Measurements from ENCODE around the gene EML6.

The EML6 gene

DNA sequence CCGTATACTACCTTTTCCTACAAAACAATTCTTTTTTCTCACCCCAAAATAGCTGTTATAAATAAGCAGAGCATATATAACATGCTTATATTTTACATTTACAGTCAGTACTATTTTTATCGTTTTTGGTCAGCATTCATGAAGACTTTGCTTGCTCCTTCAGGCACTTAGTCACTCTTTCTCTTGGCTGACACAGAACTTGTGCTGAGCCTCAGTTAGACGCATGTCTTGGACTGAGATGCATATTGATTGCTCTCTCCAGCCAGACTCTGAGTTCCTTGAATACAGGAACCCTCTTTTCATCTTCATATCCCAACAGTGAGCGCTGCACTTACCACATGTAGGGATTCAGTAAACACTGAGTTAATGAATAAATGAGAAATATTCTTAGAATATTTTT lies 168.4 kb downstream of the EML6 start:
- no peak for DNase-seq

DNA sequence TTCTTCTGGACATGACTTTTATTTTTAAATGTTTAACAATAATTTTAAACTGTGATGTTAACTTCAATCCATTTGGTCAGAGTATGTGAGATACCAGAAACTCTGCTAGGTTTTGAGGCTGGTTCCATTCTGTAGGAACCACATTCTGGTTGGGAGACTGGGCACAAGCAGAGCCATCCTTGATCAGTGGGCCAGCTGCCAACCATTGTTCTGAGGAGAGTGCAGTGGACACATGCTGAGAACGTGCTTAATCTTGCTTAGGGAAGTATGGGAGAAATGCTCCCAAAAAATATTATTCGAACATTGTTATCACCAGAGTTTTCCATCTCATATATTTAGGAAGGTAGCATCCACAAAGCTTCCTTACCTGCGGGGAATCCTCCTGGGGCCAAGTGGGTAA lies 171.0 kb downstream of the EML6 start:
- no peak for DNase-seq

DNA sequence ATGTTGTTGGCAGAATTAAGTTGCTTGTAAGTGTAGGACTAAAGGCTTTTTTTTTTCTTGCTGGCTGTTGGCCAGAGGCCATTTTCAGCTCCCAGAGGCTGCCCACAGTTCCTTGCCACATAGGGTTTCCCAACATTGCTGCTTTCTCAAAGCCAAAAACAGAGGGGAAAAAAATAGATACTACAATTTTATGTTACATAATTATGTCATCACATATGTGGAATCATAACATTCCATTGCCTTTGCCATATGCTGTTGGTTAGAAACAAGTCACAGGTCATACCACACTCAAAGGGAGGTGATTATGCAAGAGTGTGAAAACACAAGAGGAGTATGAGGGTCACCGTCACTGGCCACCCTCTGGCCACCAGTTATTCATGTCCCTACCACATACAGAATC lies 172.3 kb downstream of the EML6 start:
- DNase-seq, result no peak

DNA sequence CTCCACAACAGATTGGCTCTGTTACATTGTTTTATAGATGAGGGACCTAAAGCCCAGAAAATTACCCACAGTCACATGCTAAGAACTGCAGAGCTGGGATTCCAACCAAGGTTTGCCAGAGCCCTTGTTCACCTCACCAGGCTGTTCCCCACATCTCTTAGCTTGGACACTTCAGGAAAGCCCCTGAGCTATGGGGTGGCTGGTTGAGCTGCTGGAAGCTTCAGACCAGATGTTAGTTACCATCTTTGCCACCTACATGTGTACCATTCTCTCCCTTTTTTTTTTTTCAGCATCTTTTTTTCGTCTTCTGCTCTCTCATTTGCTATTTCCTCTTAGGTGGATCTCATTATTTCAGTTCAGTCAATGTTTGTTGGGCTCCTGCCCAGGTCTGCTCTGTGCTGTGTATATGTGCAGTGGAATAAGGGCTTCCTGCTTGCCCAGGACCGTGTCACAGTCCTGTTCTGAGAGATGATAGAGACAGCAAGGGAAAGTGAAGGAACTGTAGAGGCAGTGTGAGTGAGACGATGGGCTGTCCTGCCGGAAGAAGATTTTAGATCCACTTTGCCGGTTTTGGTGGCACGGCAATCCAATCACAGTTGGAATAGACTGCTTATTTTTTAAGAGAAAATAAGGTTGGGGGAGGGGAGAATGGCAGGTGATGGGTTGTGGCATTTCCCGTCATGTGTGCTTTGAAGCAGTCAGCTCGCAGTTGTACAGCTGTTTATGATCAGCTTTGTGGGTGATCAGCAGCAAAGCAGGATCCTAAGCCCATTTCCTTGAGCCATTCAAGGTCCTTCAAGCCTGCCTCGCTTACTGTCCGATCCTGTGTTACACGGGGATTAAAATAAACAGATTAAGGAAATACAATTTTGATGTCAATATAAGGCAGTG lies 174.2 kb downstream of the EML6 start:
- DNase-seq, result no peak

DNA sequence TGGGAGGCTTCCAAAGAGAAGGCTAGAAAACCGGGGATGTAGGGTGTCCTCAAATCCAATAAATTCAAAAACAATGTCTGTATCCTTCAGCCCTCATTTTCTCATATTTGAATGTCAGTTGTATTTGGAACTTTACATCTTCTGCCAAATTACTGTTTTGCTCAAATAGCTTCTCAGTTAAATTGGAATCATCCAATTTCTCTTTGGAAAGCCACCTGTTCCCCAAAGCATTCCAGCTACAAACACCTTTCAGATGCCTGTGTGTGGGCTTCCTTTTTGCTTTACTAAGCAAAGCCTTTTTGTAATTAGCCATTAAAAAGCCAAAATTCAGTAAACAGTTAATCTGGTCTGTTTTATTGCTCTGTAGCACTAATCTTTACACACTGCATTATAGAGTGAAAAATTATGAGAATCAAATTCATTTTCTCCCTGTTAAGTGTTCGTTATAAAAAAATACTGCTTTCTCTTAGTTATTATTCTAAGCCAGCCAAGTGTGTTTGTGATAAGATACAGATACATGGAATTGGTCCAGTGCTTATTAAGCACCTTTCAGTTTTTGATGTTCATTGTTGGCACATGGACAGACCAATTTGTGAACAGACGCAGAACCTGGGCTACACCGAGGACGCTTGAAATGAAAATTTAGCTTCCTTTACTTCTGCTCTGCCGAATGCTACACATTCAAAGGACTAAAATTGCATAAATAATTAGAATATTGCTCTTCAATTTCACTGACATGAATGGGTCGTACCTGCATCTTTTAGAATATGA lies 175.2 kb downstream of the EML6 start:
- no peak for DNase-seq

DNA sequence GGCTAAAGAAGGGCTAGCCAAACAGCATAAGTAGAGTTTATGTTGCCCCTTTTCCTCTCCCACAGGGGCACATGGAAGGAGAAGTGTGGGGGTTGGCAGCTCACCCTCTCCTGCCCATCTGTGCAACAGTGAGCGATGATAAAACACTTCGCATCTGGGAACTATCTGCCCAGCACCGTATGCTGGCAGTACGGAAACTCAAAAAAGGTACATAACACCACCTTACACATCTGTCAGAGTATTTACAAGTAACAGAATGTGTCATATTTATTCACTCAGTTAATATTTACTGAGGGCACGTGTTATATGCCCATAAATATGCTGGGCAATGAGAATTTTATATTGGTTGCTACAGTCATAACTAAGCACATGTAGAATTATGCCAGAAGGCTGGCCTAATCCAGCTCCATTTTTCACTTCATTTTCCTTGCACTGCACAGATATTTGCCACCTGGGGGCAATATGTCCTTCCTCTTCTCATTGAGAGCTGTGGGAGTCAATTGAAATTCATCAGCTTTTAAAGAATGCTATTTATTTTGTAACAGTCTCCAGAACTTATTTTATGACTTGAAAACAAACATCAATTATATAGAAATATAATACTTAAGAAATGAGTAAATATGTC lies 176.2 kb downstream of the EML6 start:
- DNase-seq, result peak; percentile 41

DNA sequence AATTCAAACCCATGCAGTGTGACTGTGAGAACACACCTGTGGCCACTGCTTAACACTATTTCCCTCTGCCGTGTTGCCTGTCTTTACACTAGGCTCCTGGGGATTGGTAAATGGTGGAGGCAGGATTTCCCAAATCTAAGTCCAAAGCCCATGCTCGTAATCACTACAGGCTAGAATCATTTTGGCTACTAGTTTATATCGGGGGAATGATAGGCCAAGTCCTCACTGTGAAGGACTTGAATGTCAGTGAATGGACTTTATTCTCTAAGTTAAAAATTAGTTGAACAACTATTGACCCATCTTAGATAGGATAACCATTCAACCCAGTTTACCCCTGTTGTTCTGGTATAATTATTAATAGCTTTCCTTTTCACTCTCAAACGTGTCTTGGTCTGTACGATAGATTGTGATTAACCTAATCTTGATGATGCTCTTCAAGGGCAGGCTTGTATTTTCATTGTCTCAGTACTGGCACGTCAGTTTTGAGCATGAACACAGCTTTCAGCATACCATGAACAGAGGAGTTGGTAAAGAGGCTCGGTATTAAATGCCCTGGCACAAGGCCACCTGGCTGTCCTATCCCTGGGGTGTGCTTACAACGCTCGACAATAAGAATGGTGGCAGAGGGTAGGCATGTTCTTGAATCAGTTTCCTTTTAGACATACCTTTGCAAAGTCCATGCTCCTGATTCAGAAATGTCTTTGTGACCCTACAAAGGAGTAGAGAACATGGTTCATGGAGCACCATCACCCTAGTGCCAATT lies 177.9 kb downstream of the EML6 start:
- DNase-seq, result no peak

DNA sequence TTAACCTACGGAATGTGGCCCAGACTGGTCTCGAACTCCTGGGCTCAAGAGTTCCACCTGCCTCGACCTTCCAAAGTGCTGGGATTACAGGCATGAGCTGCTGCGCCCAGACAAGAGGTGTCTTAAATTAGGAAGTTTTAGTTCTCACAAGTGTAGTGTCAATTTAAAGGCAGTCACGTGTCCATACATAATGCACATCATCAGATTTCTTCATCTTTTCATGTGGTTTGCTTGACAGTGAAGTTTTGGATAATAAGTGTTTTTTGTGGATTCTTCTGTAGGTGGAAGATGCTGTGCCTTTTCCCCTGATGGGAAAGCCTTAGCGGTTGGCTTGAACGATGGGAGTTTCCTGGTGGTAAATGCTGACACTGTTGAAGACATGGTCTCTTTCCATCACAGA lies 179.3 kb downstream of the EML6 start:
- no peak for DNase-seq

DNA sequence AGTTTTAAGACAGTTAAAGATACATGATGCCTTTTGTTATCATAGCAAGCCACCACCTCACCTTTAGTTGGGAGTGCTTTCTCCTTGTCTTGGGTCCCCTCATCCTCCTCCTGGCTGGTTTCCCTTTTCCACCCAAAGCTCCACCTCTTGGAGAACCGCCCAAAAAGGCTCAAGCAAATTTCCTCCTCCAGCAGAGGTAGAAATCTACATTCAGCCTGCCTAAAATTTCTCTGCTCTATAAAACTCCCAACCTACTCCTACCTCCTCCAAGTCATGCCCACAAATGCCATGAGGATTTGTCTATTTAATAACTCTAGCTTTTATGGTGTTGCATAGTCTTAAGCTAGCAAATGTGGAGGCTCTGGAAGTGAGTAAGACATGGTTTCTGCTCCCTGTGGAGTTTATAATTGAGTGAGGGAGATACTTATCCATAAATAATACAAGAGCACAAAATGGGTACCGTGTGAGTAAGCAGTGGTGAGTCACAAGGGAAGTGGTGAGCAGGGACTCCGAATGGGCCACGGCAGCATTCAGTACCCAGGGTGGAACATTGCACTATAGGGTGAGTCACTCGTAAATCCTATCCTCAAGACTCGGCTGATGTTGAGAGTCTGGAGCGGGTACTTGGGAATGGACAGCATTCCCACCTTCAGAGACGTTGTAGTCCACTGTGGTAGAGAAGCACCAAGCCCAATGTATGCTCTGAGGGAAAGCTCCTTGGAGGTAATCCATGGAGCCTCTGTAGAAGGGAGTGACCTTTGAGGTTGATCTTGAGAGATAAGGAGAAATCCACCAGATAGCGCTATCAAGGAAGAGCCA lies 180.5 kb downstream of the EML6 start:
- peak; percentile 93 for DNase-seq

DNA sequence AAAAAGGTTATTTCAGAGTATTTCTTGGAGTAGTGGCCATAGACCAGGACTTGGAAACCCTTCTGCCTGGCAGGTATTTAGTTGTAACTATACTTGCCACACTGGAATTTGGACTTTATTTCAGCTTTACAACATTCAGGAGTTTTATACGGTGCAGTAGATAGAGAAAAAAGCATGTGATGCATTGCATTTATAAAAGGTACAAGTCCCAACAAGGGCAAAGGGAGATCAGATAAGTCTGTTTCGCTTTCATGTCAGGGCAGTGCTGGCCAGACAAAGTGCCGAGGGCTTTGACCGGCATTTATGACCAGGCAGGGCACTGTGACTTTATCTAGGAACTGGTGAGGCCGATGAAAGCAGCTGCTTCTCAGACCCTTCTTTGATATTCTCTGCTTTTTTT lies 181.4 kb downstream of the EML6 start:
- DNase-seq, result no peak

DNA sequence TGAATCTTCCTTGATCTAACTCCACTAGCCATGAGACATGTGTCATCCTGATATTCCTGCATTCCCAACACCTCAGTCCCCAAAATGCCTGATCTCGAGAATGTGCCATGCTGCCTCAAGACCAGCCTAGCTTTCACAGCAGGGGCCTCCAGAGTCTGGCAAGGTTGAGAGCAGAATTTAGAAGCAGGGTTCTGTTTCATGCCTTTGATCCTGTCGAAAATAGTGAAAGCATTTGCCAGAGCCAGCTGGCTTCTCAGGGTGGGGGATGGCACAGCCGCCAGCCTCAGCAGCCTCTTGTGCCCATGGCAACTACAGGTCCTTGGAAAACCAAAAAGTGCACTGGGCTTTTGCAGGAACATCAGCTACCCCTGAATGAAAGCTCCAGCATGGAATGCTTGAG lies 183.3 kb downstream of the EML6 start:
- DNase-seq, result no peak

DNA sequence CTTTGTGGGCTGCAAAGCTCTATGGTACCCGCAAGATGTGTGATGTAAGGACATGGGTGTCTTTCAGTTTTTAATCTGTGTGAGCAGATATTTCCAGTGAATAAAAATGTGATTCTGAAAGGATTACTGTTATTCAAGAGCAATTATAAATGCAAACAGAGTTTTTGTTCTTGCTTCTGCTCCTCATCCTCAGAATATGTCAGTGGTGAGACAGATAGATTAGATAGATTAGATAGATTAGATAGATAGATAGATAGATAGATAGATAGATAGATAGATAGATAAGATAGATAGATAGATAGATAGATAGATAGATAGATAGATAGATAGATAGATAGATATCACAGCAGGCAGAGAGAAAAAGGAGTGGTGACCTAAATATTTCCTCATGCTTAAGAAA lies 184.2 kb downstream of the EML6 start:
- no peak for DNase-seq

DNA sequence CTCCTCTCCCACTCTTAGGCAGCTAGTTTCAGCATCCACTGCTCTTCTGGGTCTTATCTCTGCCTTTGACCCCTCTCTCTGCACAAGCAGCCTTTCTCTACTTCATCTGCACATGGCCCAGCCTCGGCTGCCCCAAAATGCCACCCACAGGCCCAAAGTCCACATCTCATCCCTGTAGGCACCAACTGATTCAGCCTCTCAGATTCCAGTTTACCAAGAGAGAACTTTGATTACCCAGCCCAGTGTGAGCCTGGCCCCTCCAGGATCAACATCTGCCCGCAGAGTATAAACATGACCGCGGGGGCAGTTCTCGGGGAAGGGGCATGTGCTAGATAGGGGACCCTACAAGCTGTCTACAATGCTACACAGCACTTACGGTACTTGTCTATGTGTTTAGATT lies 185.1 kb downstream of the EML6 start:
- no peak for DNase-seq

DNA sequence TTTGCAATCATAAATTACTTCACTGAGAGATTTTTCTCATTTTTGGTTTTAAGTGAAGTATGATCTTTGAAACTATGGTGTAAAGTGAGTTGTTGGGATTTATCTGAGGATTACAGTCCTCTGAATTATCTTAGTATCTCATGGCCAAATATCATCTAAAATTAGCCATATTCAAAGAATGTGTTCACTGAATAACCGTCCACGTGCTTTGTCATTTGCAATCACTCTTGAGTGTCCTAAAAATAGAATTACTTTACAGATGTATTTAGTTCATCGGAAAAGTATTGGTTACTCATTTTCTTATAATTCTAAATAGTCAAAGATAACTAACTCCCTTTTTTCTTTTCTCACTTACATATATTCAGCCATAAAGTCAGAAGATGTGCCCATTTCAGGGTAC lies 185.5 kb downstream of the EML6 start:
- no peak for DNase-seq

DNA sequence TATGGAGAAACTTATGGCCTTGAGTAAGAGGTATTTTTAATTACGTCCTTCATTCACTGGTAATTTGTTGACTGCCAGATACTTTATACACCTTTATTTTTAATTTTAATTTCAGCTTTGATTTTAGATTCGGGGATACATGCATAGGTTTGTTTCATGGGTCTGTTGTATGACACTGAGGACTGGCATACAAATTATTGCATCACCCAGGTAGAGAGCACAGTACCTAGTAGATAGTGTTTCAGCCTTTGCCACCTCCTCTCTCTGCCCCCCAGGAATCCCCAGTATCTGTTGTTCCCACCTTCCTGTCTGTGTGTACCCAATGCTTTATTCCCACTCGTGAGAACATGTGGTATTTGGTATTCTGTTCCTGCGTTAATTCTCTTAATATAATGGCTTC lies 188.8 kb downstream of the EML6 start:
- DNase-seq, result no peak

DNA sequence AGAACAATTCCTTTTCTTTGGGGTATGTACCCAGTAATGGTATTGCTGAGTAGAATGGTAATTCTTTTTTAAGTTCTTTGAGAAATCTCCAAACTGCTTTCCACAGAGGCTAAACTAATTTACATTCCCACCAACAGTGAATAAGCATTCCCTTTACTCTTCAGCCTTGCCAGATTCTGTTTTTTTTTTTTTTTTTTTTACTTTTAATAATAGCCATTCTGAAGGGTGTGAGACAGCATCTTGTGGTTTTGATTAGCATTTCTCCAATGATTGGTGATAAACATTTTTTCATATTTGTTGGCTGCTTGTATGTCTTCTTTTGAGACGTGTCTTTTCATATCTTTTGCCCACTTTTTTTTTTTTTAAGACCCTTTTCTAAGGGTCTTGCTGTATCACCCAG lies 189.4 kb downstream of the EML6 start:
- DNase-seq, result no peak

DNA sequence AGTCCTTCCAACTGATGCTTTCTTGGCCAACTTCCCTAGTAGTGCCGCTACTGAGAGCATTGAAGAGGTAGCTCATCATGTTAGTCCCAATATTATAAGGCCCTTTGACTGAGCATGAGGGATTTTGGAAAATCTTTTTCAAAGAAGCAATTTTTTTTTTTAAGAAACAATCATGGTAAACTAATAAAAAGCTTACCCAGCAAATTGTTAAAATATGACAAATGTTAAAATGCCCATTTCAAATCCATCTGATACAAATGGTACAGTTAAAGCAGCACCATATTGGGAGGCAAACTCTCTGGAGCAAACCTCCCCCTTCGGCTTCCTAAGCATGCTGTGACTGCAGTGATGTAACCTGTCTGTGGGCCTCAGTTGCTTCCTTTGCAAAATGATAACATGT lies 191.2 kb downstream of the EML6 start:
- no peak for DNase-seq

DNA sequence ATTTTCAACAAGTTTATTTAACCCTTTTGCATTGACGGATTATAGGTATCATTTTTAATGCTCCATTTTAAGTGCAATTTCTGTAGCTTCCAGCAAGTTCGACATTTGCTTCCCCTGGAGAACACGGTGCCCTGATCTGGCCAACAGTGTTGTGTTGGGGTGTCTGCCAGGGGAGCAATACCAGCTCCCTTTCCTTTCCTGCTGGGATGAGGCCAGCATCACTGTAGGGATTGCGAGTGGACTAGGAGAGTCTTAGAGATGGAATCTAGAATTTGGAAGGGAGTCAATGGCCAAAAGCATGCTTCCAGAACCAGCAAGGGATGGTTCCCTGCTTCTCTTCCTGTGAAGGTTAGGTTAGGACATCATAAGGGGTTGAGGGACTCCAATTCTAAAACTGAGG lies 191.6 kb downstream of the EML6 start:
- DNase-seq, result no peak

DNA sequence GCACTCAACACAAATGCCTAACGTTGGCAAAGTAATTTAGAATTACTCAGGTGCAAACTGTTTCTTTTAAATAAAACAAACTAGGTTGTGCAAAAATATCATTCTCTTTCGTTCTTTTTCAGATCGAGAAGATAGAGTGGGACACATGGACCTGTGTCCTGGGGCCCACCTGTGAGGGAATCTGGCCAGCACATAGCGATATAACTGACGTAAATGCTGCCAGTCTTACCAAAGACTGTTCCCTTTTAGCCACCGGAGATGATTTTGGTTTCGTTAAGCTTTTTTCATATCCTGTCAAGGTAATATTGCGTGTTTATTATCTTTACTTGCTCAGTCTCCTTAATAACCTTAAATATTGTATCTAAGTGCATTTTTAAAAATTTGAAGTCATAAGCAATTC lies 193.2 kb downstream of the EML6 start:
- DNase-seq, result no peak

DNA sequence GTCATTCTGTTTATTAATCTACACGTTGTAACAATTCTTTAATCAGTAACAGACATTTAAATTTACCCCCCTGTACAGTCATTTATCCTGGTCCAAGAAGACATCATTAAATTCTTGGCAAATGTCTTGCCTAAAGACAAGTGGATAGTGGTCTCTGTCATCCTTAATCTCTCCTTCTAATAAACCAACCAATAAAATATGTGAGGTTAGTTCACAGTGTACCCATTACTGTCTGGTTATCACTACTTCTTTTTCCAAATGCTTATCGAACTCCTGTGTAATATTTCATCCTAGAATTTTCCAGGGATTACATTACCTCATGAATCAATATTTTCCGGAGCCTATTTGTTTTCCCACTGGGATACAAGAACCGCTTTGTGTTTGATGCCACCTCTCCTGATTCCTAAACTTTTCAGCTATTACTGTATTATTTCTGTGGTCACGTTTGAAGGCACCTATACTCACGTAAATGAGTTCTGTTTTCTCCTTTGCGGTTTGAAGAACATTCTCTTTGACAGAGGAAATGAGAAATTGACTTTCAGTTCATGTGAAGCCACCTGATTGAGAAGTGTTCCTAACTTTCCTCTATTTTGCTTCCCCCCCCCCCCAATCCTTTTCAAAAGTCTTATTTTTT lies 195.3 kb downstream of the EML6 start:
- no peak for DNase-seq

DNA sequence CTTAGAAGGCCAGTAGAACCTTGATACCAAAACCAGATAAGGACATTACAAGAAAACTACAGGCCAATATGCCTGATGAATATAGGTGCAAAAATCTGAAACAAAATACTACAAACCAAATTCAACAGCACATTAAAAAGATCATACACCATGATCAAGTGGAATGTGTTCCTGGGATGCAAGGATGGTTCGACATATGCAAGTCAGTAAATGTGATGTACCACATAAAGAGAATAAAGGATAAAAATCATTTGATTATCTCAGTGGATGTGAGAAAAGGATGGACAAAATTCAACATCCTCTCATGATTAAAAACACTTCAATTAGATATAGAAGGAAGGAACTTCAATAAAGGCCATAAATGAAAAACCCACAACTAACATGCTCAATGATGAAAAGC lies 197.2 kb downstream of the EML6 start:
- DNase-seq, result no peak

DNA sequence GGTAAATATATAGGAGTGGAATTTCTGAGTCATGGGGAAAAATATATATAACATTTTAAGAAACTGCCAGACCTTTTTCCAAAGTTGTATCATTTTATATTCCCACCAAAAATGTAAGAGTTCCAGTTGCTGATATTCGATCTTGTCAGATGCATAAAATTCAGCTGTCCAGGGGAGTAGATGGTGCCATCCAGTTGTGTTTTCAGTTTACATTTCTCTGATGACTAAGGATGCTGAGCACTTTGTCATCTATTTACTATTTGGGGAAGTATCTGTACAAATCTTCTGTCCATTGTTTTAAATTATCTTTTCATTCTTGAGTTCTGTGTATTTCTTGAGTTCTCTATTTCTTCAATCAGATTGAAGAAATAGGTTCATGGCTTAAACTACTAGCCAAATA lies 200.7 kb downstream of the EML6 start:
- DNase-seq, result no peak
